HepG2 (cell line): ENCODE results near the gene EPB41L4A. TPM values are rescaled to one million over a fixed set of nuclear protein-coding genes. Genes with fewer than 3 reads are reported as not detected.

Experiments
- CEBPG ChIP-seq: IDR thresholded peaks from 2 replicates; pipeline ENCODE4 v1.6.1; 2016
- CREM ChIP-seq, 2 experiments: sonication (generic) in 1 of 2; formaldehyde crosslinking in 1 of 2; IDR thresholded peaks; 2 replicates each; pipeline versions ENCODE4 v1.4.0 to v1.6.1; 2016 to 2020; ENCODE audit warnings: antibody characterized with exemption in 1 of 2, mild to moderate bottlenecking in 1 of 2, missing genetic modification reagents in 1 of 2
- EP300 ChIP-seq, 3 experiments: sonication (generic) in 1 of 3; formaldehyde crosslinking in 1 of 3; IDR thresholded peaks; 2 replicates each; pipeline versions ENCODE4 v1.5.1 to v1.6.1; 2011 to 2020; ENCODE audit warnings: low read depth in 2 of 3, low read length in 2 of 3, borderline replicate concordance in 1 of 3, improper control_type of control experiment in 1 of 3, mild to moderate bottlenecking in 1 of 3, missing genetic modification reagents in 1 of 3, moderate library complexity in 1 of 3
- FLYWCH1 ChIP-seq: sonication (generic); formaldehyde crosslinking; IDR thresholded peaks from 2 replicates; pipeline ENCODE4 v1.8.1; 2023; ENCODE audit warnings: mild to moderate bottlenecking, missing genetic modification reagents
- KLF12 ChIP-seq: sonication (generic); formaldehyde crosslinking; IDR thresholded peaks from 2 replicates; pipeline ENCODE4 v1.4.0; 2020; ENCODE audit warnings: missing genetic modification reagents, borderline replicate concordance
- LCORL ChIP-seq, 2 experiments: fragments of 450-650 bp in 1 of 2; sonication (generic) in 1 of 2; formaldehyde crosslinking in 1 of 2; IDR thresholded peaks; 2 replicates each; pipeline versions ENCODE4 v1.5.0 to v1.6.1; 2017 to 2020; ENCODE audit warnings: antibody characterized with exemption in 1 of 2, missing genetic modification reagents in 1 of 2
- RNF2 ChIP-seq: fragments of 450-650 bp; conservative IDR thresholded peaks from 2 replicates; pipeline ENCODE4 v1.6.1; 2016; ENCODE audit warnings: low read depth
- SNAI1 ChIP-seq: sonication (generic); formaldehyde crosslinking; IDR thresholded peaks from 2 replicates; pipeline ENCODE4 v1.5.0; 2020; ENCODE audit warnings: mild to moderate bottlenecking, missing genetic modification reagents, borderline replicate concordance
- SRF ChIP-seq: IDR thresholded peaks from 2 replicates; pipeline ENCODE4 v1.6.1; 2011; ENCODE audit warnings: mild to moderate bottlenecking, low read depth, low read length, moderate library complexity
- XRCC5 ChIP-seq: fragments of 200-400 bp; formaldehyde crosslinking; optimal IDR thresholded peaks from 2 replicates; pipeline ENCODE3; 2017; ENCODE audit warnings: mild to moderate bottlenecking, low read length
- ZFX ChIP-seq: sonication (generic); formaldehyde crosslinking; IDR thresholded peaks from 2 replicates; pipeline ENCODE4 v1.4.0; 2020; ENCODE audit warnings: mild to moderate bottlenecking, low read depth, missing genetic modification reagents, moderate library complexity
- ZFY ChIP-seq: sonication (generic); formaldehyde crosslinking; IDR thresholded peaks from 2 replicates; pipeline ENCODE4 v1.4.0; 2020; ENCODE audit warnings: missing genetic modification reagents
- ZNF3 ChIP-seq: IDR thresholded peaks from 2 replicates; pipeline ENCODE4 v1.7.0; 2017; ENCODE audit warnings: inconsistent platforms
- ZNF451 ChIP-seq: sonication (generic); formaldehyde crosslinking; IDR thresholded peaks from 2 replicates; pipeline ENCODE4 v1.5.0; 2020; ENCODE audit warnings: mild to moderate bottlenecking, missing genetic modification reagents
- ZNF777 ChIP-seq: sonication (generic); formaldehyde crosslinking; IDR thresholded peaks from 2 replicates; pipeline ENCODE4 v1.4.0; 2020; ENCODE audit warnings: missing genetic modification reagents
- polyA plus RNA-seq, 8 experiments: library from polyadenylated mRNA; depleted of rRNA in 3 of 8; stranded (reverse) in 7 of 8; unstranded in 1 of 8; fragments of >200 nt; fragmentation: Illumina TruSeq in 4 of 8; extraction: Trizol in 4 of 8; gene quantifications; 2 replicates each; pipeline versions ENCODE4 v1.2.1 to v1.2.3, GENCODE V29; 2011 to 2016; ENCODE audit warnings: low read depth in 4 of 8, missing spikeins in 1 of 8, mixed read lengths in 1 of 8; ENCODE audit not compliant: insufficient read depth in 1 of 8
- total RNA-seq, 5 experiments: library from RNA; depleted of rRNA; stranded (reverse); fragments of >200 nt; fragmentation: Illumina TruSeq; extraction: Trizol; gene quantifications; 2 replicates each; pipeline ENCODE4 v1.2.3, GENCODE V29; 2016; ENCODE audit warnings: low read depth in 1 of 5
- TF ChIP-seq, protein P1 (sequence below): sonication (generic); formaldehyde crosslinking; IDR thresholded peaks from 2 replicates; pipeline ENCODE4 v1.4.0; 2020; ENCODE audit warnings: missing genetic modification reagents
- TF ChIP-seq, protein P2 (sequence below): sonication (generic); formaldehyde crosslinking; IDR thresholded peaks from 2 replicates; pipeline ENCODE4 v1.5.0; 2020; ENCODE audit warnings: mild to moderate bottlenecking, missing genetic modification reagents
- TF ChIP-seq, protein P3 (sequence below): sonication (generic); formaldehyde crosslinking; IDR thresholded peaks from 2 replicates; pipeline ENCODE4 v1.5.1; 2020; ENCODE audit warnings: missing genetic modification reagents, mild to moderate bottlenecking, borderline replicate concordance

Gene EPB41L4A
- total and polyA plus RNA-seq, 2 of the 13 experiments (the other 11 are each of a cell fraction or from before 2014, with no cell fraction given), result 0.07 TPM; not detected in 1

DNA sequence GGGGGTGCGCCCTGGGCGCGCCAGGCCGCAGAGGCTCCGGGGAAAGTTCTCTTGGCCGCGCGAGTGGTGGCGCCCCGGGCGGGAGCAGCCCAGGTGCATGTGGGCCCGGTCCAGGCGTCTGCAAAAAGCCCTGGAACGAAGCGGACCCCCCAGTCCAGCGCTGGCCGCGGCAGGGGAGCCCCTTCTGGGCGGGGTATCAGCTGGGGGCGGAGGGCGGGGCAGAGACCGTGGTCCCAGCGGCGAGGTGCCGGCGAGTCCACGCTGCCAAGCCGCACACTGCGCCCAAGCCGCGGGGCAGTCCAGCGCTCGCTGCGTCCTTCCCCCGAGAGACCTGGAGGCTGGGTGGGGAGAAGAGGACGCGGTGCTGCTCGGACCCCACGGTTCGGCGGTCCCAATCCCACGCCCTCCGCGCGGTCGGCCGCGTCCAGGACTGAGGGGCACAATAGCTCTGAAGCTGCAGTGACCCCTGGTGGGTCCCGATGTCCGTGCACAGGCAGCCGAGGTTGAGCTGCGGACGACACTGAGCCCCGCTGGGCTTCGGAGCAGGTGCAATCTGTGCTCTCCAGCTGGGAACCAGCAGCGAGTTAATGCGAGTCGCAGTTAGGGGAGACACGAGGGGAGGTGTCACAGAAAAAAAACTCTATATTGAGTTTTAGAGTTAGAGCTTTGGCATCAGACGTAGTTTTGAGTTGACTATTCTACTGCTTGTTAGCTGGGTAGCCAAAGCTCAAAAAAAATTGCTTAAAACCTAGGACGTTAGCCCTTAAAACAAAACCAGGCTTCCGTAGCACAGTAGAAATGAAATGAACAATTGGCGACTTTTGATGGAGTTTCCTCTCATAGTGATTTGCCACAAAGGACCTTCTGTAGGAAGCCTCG, 1.1 kb upstream of the EPB41L4A start (continued):
- TF ChIP-seq, protein P1, sequence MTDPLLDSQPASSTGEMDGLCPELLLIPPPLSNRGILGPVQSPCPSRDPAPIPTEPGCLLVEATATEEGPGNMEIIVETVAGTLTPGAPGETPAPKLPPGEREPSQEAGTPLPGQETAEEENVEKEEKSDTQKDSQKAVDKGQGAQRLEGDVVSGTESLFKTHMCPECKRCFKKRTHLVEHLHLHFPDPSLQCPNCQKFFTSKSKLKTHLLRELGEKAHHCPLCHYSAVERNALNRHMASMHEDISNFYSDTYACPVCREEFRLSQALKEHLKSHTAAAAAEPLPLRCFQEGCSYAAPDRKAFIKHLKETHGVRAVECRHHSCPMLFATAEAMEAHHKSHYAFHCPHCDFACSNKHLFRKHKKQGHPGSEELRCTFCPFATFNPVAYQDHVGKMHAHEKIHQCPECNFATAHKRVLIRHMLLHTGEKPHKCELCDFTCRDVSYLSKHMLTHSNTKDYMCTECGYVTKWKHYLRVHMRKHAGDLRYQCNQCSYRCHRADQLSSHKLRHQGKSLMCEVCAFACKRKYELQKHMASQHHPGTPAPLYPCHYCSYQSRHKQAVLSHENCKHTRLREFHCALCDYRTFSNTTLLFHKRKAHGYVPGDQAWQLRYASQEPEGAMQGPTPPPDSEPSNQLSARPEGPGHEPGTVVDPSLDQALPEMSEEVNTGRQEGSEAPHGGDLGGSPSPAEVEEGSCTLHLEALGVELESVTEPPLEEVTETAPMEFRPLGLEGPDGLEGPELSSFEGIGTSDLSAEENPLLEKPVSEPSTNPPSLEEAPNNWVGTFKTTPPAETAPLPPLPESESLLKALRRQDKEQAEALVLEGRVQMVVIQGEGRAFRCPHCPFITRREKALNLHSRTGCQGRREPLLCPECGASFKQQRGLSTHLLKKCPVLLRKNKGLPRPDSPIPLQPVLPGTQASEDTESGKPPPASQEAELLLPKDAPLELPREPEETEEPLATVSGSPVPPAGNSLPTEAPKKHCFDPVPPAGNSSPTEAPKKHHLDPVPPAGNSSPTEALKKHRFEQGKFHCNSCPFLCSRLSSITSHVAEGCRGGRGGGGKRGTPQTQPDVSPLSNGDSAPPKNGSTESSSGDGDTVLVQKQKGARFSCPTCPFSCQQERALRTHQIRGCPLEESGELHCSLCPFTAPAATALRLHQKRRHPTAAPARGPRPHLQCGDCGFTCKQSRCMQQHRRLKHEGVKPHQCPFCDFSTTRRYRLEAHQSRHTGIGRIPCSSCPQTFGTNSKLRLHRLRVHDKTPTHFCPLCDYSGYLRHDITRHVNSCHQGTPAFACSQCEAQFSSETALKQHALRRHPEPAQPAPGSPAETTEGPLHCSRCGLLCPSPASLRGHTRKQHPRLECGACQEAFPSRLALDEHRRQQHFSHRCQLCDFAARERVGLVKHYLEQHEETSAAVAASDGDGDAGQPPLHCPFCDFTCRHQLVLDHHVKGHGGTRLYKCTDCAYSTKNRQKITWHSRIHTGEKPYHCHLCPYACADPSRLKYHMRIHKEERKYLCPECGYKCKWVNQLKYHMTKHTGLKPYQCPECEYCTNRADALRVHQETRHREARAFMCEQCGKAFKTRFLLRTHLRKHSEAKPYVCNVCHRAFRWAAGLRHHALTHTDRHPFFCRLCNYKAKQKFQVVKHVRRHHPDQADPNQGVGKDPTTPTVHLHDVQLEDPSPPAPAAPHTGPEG (CRISPR knock-in tag), result no peak
- TF ChIP-seq, protein P2, sequence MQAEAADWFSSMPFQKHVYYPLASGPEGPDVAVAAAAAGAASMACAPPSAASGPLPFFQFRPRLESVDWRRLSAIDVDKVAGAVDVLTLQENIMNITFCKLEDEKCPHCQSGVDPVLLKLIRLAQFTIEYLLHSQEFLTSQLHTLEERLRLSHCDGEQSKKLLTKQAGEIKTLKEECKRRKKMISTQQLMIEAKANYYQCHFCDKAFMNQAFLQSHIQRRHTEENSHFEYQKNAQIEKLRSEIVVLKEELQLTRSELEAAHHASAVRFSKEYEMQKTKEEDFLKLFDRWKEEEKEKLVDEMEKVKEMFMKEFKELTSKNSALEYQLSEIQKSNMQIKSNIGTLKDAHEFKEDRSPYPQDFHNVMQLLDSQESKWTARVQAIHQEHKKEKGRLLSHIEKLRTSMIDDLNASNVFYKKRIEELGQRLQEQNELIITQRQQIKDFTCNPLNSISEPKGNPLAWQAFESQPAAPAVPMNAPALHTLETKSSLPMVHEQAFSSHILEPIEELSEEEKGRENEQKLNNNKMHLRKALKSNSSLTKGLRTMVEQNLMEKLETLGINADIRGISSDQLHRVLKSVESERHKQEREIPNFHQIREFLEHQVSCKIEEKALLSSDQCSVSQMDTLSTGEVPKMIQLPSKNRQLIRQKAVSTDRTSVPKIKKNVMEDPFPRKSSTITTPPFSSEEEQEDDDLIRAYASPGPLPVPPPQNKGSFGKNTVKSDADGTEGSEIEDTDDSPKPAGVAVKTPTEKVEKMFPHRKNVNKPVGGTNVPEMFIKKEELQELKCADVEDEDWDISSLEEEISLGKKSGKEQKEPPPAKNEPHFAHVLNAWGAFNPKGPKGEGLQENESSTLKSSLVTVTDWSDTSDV (CRISPR knock-in tag), result no peak
- no peak for TF ChIP-seq SRF
- TF ChIP-seq, protein P3, sequence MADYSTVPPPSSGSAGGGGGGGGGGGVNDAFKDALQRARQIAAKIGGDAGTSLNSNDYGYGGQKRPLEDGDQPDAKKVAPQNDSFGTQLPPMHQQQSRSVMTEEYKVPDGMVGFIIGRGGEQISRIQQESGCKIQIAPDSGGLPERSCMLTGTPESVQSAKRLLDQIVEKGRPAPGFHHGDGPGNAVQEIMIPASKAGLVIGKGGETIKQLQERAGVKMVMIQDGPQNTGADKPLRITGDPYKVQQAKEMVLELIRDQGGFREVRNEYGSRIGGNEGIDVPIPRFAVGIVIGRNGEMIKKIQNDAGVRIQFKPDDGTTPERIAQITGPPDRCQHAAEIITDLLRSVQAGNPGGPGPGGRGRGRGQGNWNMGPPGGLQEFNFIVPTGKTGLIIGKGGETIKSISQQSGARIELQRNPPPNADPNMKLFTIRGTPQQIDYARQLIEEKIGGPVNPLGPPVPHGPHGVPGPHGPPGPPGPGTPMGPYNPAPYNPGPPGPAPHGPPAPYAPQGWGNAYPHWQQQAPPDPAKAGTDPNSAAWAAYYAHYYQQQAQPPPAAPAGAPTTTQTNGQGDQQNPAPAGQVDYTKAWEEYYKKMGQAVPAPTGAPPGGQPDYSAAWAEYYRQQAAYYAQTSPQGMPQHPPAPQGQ (CRISPR knock-in tag), result no peak
- peak; percentile 60; the same call in 1 of the 2 replicates for TF ChIP-seq RNF2
- peak; percentile 37 for TF ChIP-seq XRCC5
- no peak for TF ChIP-seq EP300 (IDR thresholded peaks at IDR 0.05; ENCODE audit: low read depth in 2 of 2, low read length in 2 of 2)
- no peak for TF ChIP-seq EP300 (CRISPR knock-in tag; IDR thresholded peaks at IDR 0.05; ENCODE audit: borderline replicate concordance)
- no peak for TF ChIP-seq FLYWCH1
- TF ChIP-seq ZNF777 (CRISPR knock-in tag), result peak; percentile 77
- peak; percentile 23; the same call in 1 of the 2 replicates for TF ChIP-seq ZFY (CRISPR knock-in tag)
- no peak; the same call in 1 of the 2 replicates for TF ChIP-seq ZFX
- no peak for TF ChIP-seq ZNF3 (CRISPR knock-in tag)
- TF ChIP-seq ZNF451 (CRISPR knock-in tag), result 0 out of 2 replicates have a peak, but pooled peaks have one; percentile 52
- TF ChIP-seq SNAI1 (CRISPR knock-in tag), result no peak
- no peak for TF ChIP-seq CEBPG (CRISPR knock-in tag)
- 0 out of 2 replicates have a peak, but pooled peaks have one; percentile 33 for TF ChIP-seq KLF12
- no peak for TF ChIP-seq CREM (IDR thresholded peaks at IDR 0.05)
- no peak for TF ChIP-seq CREM (CRISPR knock-in tag; IDR thresholded peaks at IDR 0.05)
- TF ChIP-seq LCORL (IDR thresholded peaks at IDR 0.05), result no peak
- 0 out of 2 replicates have a peak, but pooled peaks have one; percentile 45 for TF ChIP-seq LCORL (CRISPR knock-in tag; IDR thresholded peaks at IDR 0.05)
